ENCODE results near the gene ZFPM1.

ZFPM1 gene

GRCh38 chr16:88456356-88457292 is 3.5 kb downstream of the ZFPM1 start (continued):
- TF ChIP-seq POU6F1 (CRISPR knock-in tag; IDR thresholded peaks at IDR 0.05; ENCODE audit: borderline replicate concordance, low read depth), result no peak
- no peak for TF ChIP-seq ARNTL (CRISPR knock-in tag; IDR thresholded peaks at IDR 0.05; ENCODE audit: borderline replicate concordance, low read depth)
- TF ChIP-seq ZNF8 (CRISPR knock-in tag; IDR thresholded peaks at IDR 0.05), result no peak

GRCh38 chr16:88458039-88458772 is 5.1 kb downstream of the ZFPM1 start:
- TF ChIP-seq CREB5 (CRISPR knock-in tag; IDR thresholded peaks at IDR 0.05; ENCODE audit: low read depth) (no peak), TSHZ2 (CRISPR knock-in tag; IDR thresholded peaks at IDR 0.05) (0 out of 2 replicates have a peak, but pooled peaks have one; percentile 22), TOX (CRISPR knock-in tag; IDR thresholded peaks at IDR 0.05; ENCODE audit: borderline replicate concordance) (no peak), ISL1 (CRISPR knock-in tag; IDR thresholded peaks at IDR 0.05) (no peak)
- ATAC-seq, result no peak

GRCh38 chr16:88458773-88459235 is 5.7 kb downstream of the ZFPM1 start:
- no peak for ATAC-seq
- TF ChIP-seq TOX (CRISPR knock-in tag; IDR thresholded peaks at IDR 0.05; ENCODE audit: borderline replicate concordance) (no peak), ZC3H10 (CRISPR knock-in tag; IDR thresholded peaks at IDR 0.05) (no peak)

GRCh38 chr16:88459366-88460073 is 6.4 kb downstream of the ZFPM1 start:
- ATAC-seq, result no peak
- no peak for TF ChIP-seq GLIS3 (CRISPR knock-in tag; IDR thresholded peaks at IDR 0.05)
- no peak for TF ChIP-seq ISL1 (CRISPR knock-in tag; IDR thresholded peaks at IDR 0.05)
- no peak for TF ChIP-seq OSR1 (CRISPR knock-in tag; IDR thresholded peaks at IDR 0.05)
- TF ChIP-seq TOX (CRISPR knock-in tag; IDR thresholded peaks at IDR 0.05; ENCODE audit: borderline replicate concordance), result no peak
- TF ChIP-seq TCF4 (CRISPR knock-in tag; IDR thresholded peaks at IDR 0.05; ENCODE audit: borderline replicate concordance), result no peak
- no peak for TF ChIP-seq CSRNP3 (CRISPR knock-in tag; IDR thresholded peaks at IDR 0.05)
- TF ChIP-seq ZC3H10 (CRISPR knock-in tag; IDR thresholded peaks at IDR 0.05), result no peak
- TF ChIP-seq ZFP30 (CRISPR knock-in tag; IDR thresholded peaks at IDR 0.05), result no peak
- no peak for TF ChIP-seq ZNF70 (CRISPR knock-in tag; IDR thresholded peaks at IDR 0.05)
